Muscle of back (tissue), 10 donors: Measurements from ENCODE around the gene OR9Q2. TPM values are rescaled to one million over a fixed set of nuclear protein-coding genes. Genes with fewer than 3 reads are reported as not detected.

ENCODE experiments used
- polyA plus RNA-seq, 10 donors: library from polyadenylated mRNA; unstranded; fragments of 120-200 nt; gene quantifications; one replicate each; pipeline ENCODE4 v1.2.1, GENCODE V29; 2013; ENCODE audit not compliant: insufficient read length in 10 of 10

Gene OR9Q2
- polyA plus RNA-seq, 10 donors, result not detected

Other genes starting within 250 kb of the OR9Q2 start
- not detected for gene OR9Q1, start 165.2 kb upstream of the OR9Q2 start, polyA plus RNA-seq
- not detected for gene OR6Q1, start 158.1 kb upstream of the OR9Q2 start, polyA plus RNA-seq
- gene OR9I1, start 63.5 kb upstream of the OR9Q2 start, polyA plus RNA-seq, result not detected
- gene OR1S2, start 15.1 kb downstream of the OR9Q2 start, polyA plus RNA-seq, result not detected
- gene OR1S1, start 23.6 kb downstream of the OR9Q2 start, polyA plus RNA-seq, result not detected
- not detected for gene OR10Q1, start 39.8 kb downstream of the OR9Q2 start, polyA plus RNA-seq
- not detected for gene OR10W1, start 79.2 kb downstream of the OR9Q2 start, polyA plus RNA-seq
- gene OR5B17, start 170.0 kb downstream of the OR9Q2 start, polyA plus RNA-seq, result not detected
- not detected for gene OR5B3, start 217.8 kb downstream of the OR9Q2 start, polyA plus RNA-seq
- gene OR5B2, start 239.1 kb downstream of the OR9Q2 start, polyA plus RNA-seq, result not detected